GM19025 (cell line): ENCODE measurements around the gene TRAPPC8.
"Not testable (repeated sequence)": the region's sequence is repeated elsewhere in the genome, so short reads cannot be mapped to it uniquely, and the experiment has no call there.

ENCODE experiments used
- ATAC-seq: cut with Tn5 transposase; IDR thresholded peaks from one replicate; pipeline ENCODE4 v1.9.1; 2021; ENCODE audit warnings: mild to moderate bottlenecking, low read depth, moderate library complexity; ENCODE audit not compliant: unreplicated experiment

The TRAPPC8 gene

DNA sequence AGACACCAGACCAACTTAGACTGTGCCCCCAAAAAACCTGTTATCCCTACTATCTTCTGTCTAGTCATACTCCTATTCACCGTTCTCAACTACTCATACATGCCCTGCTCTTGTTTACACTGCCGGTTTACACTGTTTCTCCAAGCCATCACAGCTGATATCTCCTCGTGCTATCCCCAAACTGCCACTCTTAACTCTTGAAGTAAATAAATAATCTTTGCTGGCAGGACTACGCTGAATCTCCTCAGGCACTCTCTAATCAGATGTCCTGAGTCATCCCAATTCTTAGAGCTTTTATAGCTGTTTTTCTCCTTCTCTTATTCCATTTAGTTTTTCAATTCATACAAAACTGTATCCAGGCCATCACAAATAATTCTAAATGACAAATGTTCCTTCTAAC is 133.9 kb downstream of the TRAPPC8 start:
- ATAC-seq, result not testable (repeated sequence)

DNA sequence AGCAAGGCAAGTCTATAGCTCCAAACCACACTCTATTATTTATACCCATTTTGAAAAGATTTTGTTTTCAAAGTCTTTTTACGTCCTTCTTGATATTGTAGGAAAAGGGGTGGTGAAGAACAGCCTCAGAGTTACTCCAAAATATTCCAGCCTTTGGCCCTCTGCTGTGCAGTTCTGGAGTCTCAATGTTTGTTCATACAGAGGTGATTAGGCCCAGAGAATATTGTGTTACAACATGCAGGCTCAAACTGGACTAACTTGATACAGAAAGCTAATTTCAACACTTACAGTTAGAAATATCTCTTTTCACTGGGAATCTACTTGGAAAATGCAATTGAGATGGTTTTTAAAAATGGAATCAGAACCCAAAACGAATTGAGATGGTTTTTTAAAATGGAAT is 141.8 kb downstream of the TRAPPC8 start:
- ATAC-seq, result no peak

DNA sequence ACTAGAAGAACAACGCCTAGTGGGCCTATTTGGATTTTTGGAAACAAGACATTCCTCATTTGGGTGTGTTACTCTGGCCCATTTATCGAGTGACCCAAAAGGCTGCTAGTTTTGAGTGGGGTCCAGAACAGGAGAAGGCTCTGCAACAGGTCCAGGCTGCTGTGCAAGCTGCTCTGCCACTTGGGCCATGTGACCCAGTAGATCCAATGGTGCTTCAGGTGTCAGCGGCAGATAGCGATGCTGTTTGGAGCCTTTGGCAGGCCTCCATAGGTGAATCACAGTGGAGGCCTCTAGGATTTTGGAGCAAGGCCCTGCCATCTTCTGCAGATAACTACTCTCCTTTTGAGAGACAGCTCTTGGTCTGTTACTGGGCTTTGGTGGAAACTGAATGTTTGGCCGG is 143.7 kb downstream of the TRAPPC8 start:
- ATAC-seq, result not testable (repeated sequence)

DNA sequence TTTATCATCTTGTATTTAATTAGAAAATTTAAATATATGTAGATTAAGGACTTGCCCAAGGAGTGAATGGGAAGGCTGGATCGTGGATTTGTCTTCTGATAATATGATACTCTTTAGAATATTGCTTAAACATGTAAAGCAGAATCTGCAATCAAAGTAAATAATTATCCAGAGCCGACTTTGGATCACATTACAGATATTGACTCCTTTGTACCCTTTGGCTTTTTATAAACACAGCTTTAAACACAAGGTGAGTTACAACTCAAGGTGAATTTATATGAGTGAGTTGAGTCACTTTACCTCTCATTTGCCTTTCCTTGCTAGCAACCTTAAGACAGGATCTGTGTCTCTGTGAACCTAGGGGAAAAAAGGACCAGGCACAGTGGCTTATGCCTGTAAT is 144.5 kb downstream of the TRAPPC8 start:
- ATAC-seq, result no peak

DNA sequence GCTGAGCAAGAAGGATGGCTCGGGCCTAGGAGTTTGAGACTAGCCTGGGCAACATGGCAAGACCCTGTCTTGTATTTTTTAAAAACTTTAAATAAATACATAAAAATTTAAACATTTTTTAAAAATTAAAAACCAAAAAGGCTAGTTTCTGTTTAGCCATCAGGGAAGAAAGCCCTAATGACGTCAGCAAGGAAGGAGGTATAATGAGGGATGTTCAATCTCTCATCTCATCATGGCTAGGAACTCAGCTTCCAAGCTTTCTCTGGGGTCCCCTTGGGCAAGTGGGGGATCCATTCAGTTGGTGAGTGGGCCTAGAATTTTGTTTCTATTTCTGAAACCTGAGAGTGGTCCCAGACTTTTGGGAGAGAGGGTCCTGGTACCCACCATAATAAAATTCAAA is 147.2 kb downstream of the TRAPPC8 start:
- no peak for ATAC-seq

DNA sequence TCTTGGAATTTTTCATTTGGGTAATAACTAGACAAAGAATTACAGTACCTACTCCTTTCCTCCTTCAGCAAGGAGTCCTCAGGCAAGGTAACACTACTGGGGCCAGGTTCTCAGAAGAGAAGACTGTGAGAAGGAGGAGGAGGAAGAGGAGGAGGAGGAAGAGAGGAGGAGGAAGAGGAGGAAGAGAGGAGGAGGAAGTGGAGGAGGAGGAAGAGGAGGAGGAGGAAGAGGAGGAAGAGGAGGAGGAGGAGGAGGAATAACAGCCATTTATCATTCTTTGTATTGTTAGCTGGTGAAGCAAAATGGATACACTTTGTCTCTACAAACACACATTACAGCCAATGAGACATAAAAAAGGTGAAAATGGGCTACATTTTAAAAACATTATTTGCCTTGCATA is 149.4 kb downstream of the TRAPPC8 start:
- no peak for ATAC-seq

DNA sequence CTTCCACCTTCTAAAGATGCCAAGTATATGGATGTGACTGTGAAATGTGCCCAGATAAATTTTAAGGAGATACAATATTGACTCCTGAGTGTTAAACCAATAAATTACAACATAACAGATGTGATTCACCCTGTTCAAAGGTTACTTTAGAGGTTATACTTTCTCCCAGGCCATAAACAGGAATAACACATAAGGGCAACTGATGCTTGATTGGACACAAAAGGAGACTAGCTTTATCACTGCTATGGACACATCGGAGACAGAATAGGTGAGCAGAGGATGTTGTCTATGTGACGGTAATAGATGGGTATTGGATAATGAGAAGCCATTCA is 150.4 kb downstream of the TRAPPC8 start:
- ATAC-seq, result no peak

DNA sequence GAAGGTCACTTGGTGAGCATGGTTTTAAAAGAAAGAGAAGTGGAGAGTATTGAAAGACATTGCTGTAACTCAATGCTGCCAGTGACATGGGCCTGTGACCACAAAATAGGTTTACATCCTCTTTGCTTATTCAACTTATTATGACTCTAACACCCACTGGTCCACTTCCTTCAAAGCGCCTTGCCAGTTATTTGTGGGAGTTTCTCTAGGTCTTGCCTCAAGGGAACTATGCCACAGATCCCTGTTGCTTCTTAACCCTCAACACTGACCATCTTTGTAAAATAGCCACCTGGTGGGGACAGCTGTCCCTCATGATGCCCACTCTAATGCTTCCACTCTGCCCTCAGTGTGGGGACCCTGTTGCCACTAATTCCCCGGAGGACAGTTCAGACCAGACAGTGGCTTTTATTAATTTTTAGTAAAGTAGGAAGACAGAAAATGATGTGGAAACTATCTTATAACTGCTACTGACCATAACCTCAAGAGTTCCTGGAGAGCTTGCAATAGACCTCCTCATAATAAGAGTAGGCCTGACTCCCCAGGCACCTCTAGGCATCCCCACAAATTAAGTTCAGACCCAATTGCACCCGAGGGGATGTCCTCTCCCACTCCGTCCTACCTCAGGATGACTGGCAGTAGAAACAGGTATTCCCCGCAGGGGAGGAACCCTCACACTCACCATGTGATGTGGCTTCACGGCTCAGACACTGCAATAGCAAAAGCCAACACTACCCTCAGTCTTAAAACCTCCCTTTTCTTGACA is 150.9 kb downstream of the TRAPPC8 start:
- ATAC-seq, result peak; percentile 84

DNA sequence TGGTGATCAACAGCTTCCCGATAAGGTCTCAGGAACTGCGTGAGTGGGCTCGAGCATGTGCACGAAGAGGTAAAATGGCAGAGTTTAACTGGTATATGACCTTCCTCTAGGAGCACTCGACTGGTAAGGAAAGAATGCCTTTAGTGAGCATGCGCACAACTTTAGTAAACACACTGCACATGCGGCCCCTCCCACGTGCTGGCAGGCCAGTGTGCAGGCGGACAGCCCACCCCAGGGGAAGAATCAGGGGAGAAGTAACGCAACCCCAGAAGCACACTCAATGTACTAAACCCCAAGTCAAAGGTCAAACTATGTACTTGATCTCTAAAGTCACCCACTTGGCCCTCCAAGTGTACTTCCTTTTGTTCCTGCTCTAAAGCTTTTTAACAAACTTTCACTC is 153.5 kb downstream of the TRAPPC8 start:
- ATAC-seq, result no peak

DNA sequence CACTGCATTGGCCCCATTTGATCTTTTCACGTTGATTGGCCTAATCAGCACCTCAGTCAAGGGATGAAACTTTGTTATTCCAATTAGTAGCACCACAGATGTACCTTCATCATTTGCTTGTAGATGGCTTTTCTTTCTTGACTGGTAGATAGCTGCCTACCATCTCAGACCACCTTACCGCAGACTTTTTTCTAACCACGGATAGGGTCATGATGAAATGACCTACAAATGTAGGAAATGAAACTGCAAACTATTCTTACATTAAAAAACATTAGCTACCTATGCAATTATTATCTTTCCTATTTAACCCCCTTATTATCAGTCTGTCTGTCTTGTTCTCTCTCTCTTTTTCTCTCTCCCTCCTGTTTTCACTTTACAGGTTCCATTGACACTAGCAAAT is 159.9 kb downstream of the TRAPPC8 start:
- ATAC-seq, result no peak
